Natural killer cell (primary cell): ENCODE data around the gene LAMA5. TPM values are rescaled to one million over a fixed set of nuclear protein-coding genes. Genes with fewer than 3 reads are reported as not detected.

Experiments
- ATAC-seq, 3 donors: fragments of 150-1000 bp in 2 of 3; fragments of 200-7000 bp in 1 of 3; cut with Tn5 transposase; 1 replicate in 1 of 3; 2 replicates in 2 of 3; pipeline ENCODE4 v1.10.0; 2021; ENCODE audit warnings: mild to moderate bottlenecking in 2 of 3, moderate library complexity in 2 of 3
- DNase-seq, 2 donors: peaks; one replicate each; pipeline versions ENCODE4 v3.0.0 to v3.0.0-alpha.2; 2013 to 2021; ENCODE audit warnings: mixed read lengths in 1 of 2
- H3K27ac ChIP-seq: one replicate; pipeline ENCODE4 v1.5.1; 2013; ENCODE audit warnings: mild to moderate bottlenecking, low read length
- H3K27me3 ChIP-seq: one replicate; pipeline ENCODE4 v1.6.1; 2013; ENCODE audit warnings: low read length; ENCODE audit not compliant: control insufficient read depth, insufficient read depth
- H3K36me3 ChIP-seq: one replicate; pipeline ENCODE4 v1.6.1; 2013; ENCODE audit warnings: low read length; ENCODE audit not compliant: control insufficient read depth, insufficient read depth
- H3K4me1 ChIP-seq: one replicate; pipeline ENCODE4 v1.6.1; 2013; ENCODE audit warnings: low read length; ENCODE audit not compliant: control insufficient read depth, insufficient read depth
- H3K4me3 ChIP-seq: one replicate; pipeline ENCODE4 v1.5.1; 2013; ENCODE audit warnings: low read length
- H3K9me3 ChIP-seq: one replicate; pipeline ENCODE4 v1.6.1; 2013; ENCODE audit warnings: low read length; ENCODE audit not compliant: control insufficient read depth, insufficient read depth
- H3K27ac Mint-ChIP-seq, 2 donors: one replicate each; pipeline ENCODE4 v1.8.0; 2022; ENCODE audit warnings: mild to moderate bottlenecking in 2 of 2, mixed read lengths in 2 of 2, moderate library complexity in 1 of 2
- H3K27me3 Mint-ChIP-seq, 2 donors: one replicate each; pipeline ENCODE4 v1.8.0; 2022; ENCODE audit warnings: low read depth in 2 of 2, mixed read lengths in 2 of 2
- H3K36me3 Mint-ChIP-seq: one replicate; pipeline ENCODE4 v1.8.0; 2022; ENCODE audit warnings: mixed read lengths
- H3K4me1 Mint-ChIP-seq, 2 donors: one replicate each; pipeline ENCODE4 v1.8.0; 2022; ENCODE audit warnings: mixed read lengths in 2 of 2
- H3K4me3 Mint-ChIP-seq: one replicate; pipeline ENCODE4 v1.8.0; 2022; ENCODE audit warnings: mild to moderate bottlenecking, moderate library complexity, mixed read lengths
- H3K9me3 Mint-ChIP-seq, 2 donors: one replicate each; pipeline ENCODE4 v1.8.0; 2022; ENCODE audit warnings: mixed read lengths in 2 of 2
- CTCF ChIP-seq: fragments of 200-600 bp; IDR thresholded peaks from one replicate; pipeline ENCODE4 v1.8.0; 2022; ENCODE audit warnings: antibody characterized with exemption
- WGBS: methylation state at CpG from one replicate; pipeline ENCODE4 v1.1.7; 2013; ENCODE audit warnings: missing lambda C conversion rate; ENCODE audit not compliant: insufficient coverage; 5-methylcytosine and 5-hydroxymethylcytosine counted together
- intact Hi-C: fragments of 100-400 bp; cut with micrococcal nuclease; formaldehyde crosslinking; loops from one replicate; pipeline ENCODE4 v1.14.2; 2022
- total RNA-seq, 4 donors: library from RNA; stranded (reverse); fragments of 120-200 nt in 1 of 4; gene quantifications; one replicate each; pipeline versions ENCODE4 v1.2.3 to v1.2.4, GENCODE V29; 2013 to 2022

LAMA5 gene
- total RNA-seq, 3 donors from 2014 or later (not counting 1 experiment from before 2014, with no cell fraction given): 1.0 to 4.3 (median 1.4) TPM

- Mint-ChIP-seq H3K4me3 (no peak overlapping the region), H3K4me1 (peaks cover 21 to 25% of the 10 kb centered on the region in 2 donors), H3K36me3 (no peaks in the 10 kb centered on the region), H3K27ac (no peak overlapping the region), H3K9me3 (no peaks in the 10 kb centered on the region), H3K27me3 (no peaks in the 10 kb centered on the region)
- peaks cover 41% of the 10 kb centered on the region for H3K36me3 ChIP-seq
- DNase-seq: no peak
- no peaks in the 10 kb centered on the region for H3K27me3 ChIP-seq
- H3K4me3 ChIP-seq: no peak overlapping the region
- TF ChIP-seq CTCF: no peak
- WGBS: 97% methylated on average over 29 of the region's 29 CpGs
- no peak overlapping the region for H3K27ac ChIP-seq
- peaks cover 25% of the 10 kb centered on the region for H3K4me1 ChIP-seq
- no peak for ATAC-seq
- intact Hi-C loops: no loop called here
- H3K9me3 ChIP-seq: no peaks in the 10 kb centered on the region
These were observed 58.9 kb downstream of the LAMA5 start for GRCh38 chr20:62308102-62308822.

- H3K4me1 Mint-ChIP-seq: peaks cover 21 to 28% of the 10 kb centered on the region in 2 donors
- Histone ChIP-seq H3K4me3 (no peak overlapping the region), H3K9me3 (no peaks in the 10 kb centered on the region), H3K4me1 (peaks cover 25% of the 10 kb centered on the region), H3K27me3 (no peaks in the 10 kb centered on the region), H3K27ac (no peak overlapping the region), H3K36me3 (peaks cover 41% of the 10 kb centered on the region)
- H3K9me3 Mint-ChIP-seq: no peaks in the 10 kb centered on the region
- WGBS: 97% methylated on average over 42 of the region's 42 CpGs
- intact Hi-C loops: no loop called here
- H3K27me3 Mint-ChIP-seq: no peaks in the 10 kb centered on the region
- ATAC-seq (no peak), DNase-seq (no peak)
- no peak overlapping the region for H3K4me3 Mint-ChIP-seq
- H3K27ac Mint-ChIP-seq: no peak overlapping the region
- no peak for TF ChIP-seq CTCF
- no peaks in the 10 kb centered on the region for H3K36me3 Mint-ChIP-seq
These were observed 59.6 kb downstream of the LAMA5 start for GRCh38 chr20:62307226-62308101.

GRCh38 chr20:62306414-62307187 is 60.5 kb downstream of the LAMA5 start:
- H3K4me3 ChIP-seq: no peak overlapping the region
- TF ChIP-seq CTCF: no peak
- Mint-ChIP-seq H3K4me1 (peaks cover 27 to 37% of the 10 kb centered on the region in 2 donors), H3K27me3 (no peaks in the 10 kb centered on the region), H3K36me3 (no peaks in the 10 kb centered on the region), H3K27ac (no peak overlapping the region), H3K9me3 (no peaks in the 10 kb centered on the region), H3K4me3 (no peak overlapping the region)
- no peaks in the 10 kb centered on the region for H3K9me3 ChIP-seq
- H3K36me3 ChIP-seq: peaks cover 41% of the 10 kb centered on the region
- no peak for ATAC-seq
- H3K27me3 ChIP-seq: no peaks in the 10 kb centered on the region
- intact Hi-C loops: no loop called here
- WGBS: 96% methylated on average over 27 of the region's 27 CpGs
- DNase-seq: no peak
- H3K4me1 ChIP-seq: peaks cover 30% of the 10 kb centered on the region
- H3K27ac ChIP-seq: no peak overlapping the region
